Stimulated activated CD4-positive, alpha-beta T cell treated with anti-CD3 and anti-CD28 coated beads, Interleukin-15, amount 100 ng/mL, for 24 hours (primary cell): ENCODE data around the gene GAS7.

Experiments used
- DNase-seq: peaks from one replicate; pipeline ENCODE4 v3.0.0-alpha.2; 2020

The GAS7 gene

GRCh38 chr17:9868552-9868951 is 329.9 kb downstream of the GAS7 start:
- DNase-seq = no peak

- no peak for DNase-seq
Measured at GRCh38 chr17:9865586-9865985, 332.8 kb downstream of the GAS7 start.

- DNase-seq = no peak
Measured at GRCh38 chr17:9862949-9863348, 335.5 kb downstream of the GAS7 start.

GRCh38 chr17:9862220-9862619 is 336.2 kb downstream of the GAS7 start:
- DNase-seq = no peak

- DNase-seq = no peak
Measured at GRCh38 chr17:9860851-9861250, 337.6 kb downstream of the GAS7 start.
